T-cell (primary cell): ENCODE measurements around the gene ATP2C2. TPM values are rescaled to one million over a fixed set of nuclear protein-coding genes. Genes with fewer than 3 reads are reported as not detected.

Experiments used
- ATAC-seq, 4 experiments: fragments of 200-7000 bp in 3 of 4; fragments of 150-1000 bp in 1 of 4; cut with Tn5 transposase; replicated peaks in 1 of 4; 1 replicate in 3 of 4; 2 replicates in 1 of 4; pipeline ENCODE4 v1.10.0; 2021; ENCODE audit warnings: moderate library complexity in 3 of 4, mild to moderate bottlenecking in 2 of 4, moderate number of reproducible peaks in 1 of 4
- CTCF ChIA-PET, 2 donors: fragments of 300-600 bp; sonication (Branson Sonifier 250); formaldehyde crosslinking; loops; one replicate each; lab custom pipeline; 2022; ENCODE audit warnings: antibody characterized with exemption in 2 of 2; lab: Charles Lee
- POLR2A ChIA-PET, 2 donors: fragments of 300-600 bp; sonication (Branson Sonifier 250); formaldehyde crosslinking; loops; one replicate each; lab custom pipeline; 2022; ENCODE audit warnings: antibody characterized with exemption in 2 of 2; lab: Charles Lee
- DNase-seq, 35 experiments: peaks; one replicate each; pipeline versions ENCODE4 v3.0.0 to v3.0.0-alpha.2; 2013 to 2023
- H3K27ac ChIP-seq: one replicate; pipeline ENCODE4 v1.5.1; 2013; ENCODE audit warnings: low read length
- H3K27me3 ChIP-seq, 2 experiments: replicated peaks in 1 of 2; 1 replicate in 1 of 2; 2 replicates in 1 of 2; pipeline versions ENCODE4 v1.6.1 to v1.7.0; 2013; ENCODE audit warnings: low read length in 1 of 2, mixed read lengths in 1 of 2; ENCODE audit not compliant: control insufficient read depth in 2 of 2, insufficient read depth in 2 of 2; ENCODE audit errors: extremely low read depth in 1 of 2
- H3K36me3 ChIP-seq, 2 donors: 1 replicate in 1 of 2; 2 replicates in 1 of 2; pipeline versions ENCODE4 v1.6.1 to v1.7.0; 2013; ENCODE audit warnings: low read length in 1 of 2; ENCODE audit not compliant: control insufficient read depth in 2 of 2, insufficient read depth in 1 of 2; ENCODE audit errors: extremely low read depth in 1 of 2
- H3K4me1 ChIP-seq, 2 experiments: 1 replicate in 1 of 2; 2 replicates in 1 of 2; pipeline versions ENCODE4 v1.6.1 to v1.7.0; 2013; ENCODE audit warnings: low read length in 2 of 2, mixed read lengths in 1 of 2; ENCODE audit not compliant: insufficient read depth in 2 of 2, control insufficient read depth in 1 of 2; ENCODE audit errors: extremely low read depth in 1 of 2
- H3K4me3 ChIP-seq, 2 donors: 1 replicate in 1 of 2; 2 replicates in 1 of 2; pipeline versions ENCODE4 v1.5.1 to v1.7.0; 2013; ENCODE audit warnings: mild to moderate bottlenecking in 2 of 2, low read length in 1 of 2, moderate library complexity in 1 of 2; ENCODE audit not compliant: control insufficient read depth in 1 of 2; ENCODE audit errors: extremely low read depth in 1 of 2
- H3K9me3 ChIP-seq: 2 replicates; pipeline ENCODE4 v1.7.0; 2013
- H3K27ac Mint-ChIP-seq, 2 donors: one replicate each; pipeline ENCODE4 v1.8.0; 2020 to 2021; ENCODE audit warnings: mild to moderate bottlenecking in 2 of 2, mixed read lengths in 2 of 2
- H3K27me3 Mint-ChIP-seq, 2 donors: one replicate each; pipeline ENCODE4 v1.8.0; 2021 to 2022; ENCODE audit warnings: mixed read lengths in 2 of 2
- H3K36me3 Mint-ChIP-seq: one replicate; pipeline ENCODE4 v1.8.0; 2021; ENCODE audit warnings: mixed read lengths
- H3K4me1 Mint-ChIP-seq, 3 donors: one replicate each; pipeline ENCODE4 v1.8.0; 2020 to 2022; ENCODE audit warnings: mixed read lengths in 3 of 3, mild to moderate bottlenecking in 1 of 3
- H3K4me3 Mint-ChIP-seq, 3 donors: one replicate each; pipeline ENCODE4 v1.8.0; 2020 to 2022; ENCODE audit warnings: mild to moderate bottlenecking in 3 of 3, mixed read lengths in 3 of 3, moderate library complexity in 3 of 3
- H3K9me3 Mint-ChIP-seq, 3 donors: one replicate each; pipeline ENCODE4 v1.8.0; 2020 to 2022; ENCODE audit warnings: mixed read lengths in 3 of 3
- WGBS: methylation state at CpG from one replicate; pipeline ENCODE4 v1.1.5; 2013; ENCODE audit warnings: missing lambda C conversion rate; ENCODE audit not compliant: insufficient coverage; 5-methylcytosine and 5-hydroxymethylcytosine counted together
- total RNA-seq, 35 experiments: library from RNA in 6 of 35; stranded (reverse) in 6 of 35; fragments of 120-200 nt in 1 of 35; gene quantifications; one replicate each; pipeline versions ENCODE4 v1.2.1 to v1.2.4 and lab custom pipeline; 2013 to 2026

ATP2C2 gene
- total RNA-seq, 5 donors from 2014 or later (not counting 1 experiment from before 2014, with no cell fraction given): not detected

- Histone ChIP-seq H3K4me1 (peaks cover 20 to 59% of the 10 kb centered on the region in 2 experiments), H3K27ac (peak overlapping the region; percentile 46), H3K4me3 (peak overlapping the region in 1 of 2 donors; percentile 86), H3K9me3 (no peaks in the 10 kb centered on the region), H3K27me3 (no peaks in the 10 kb centered on the region), H3K36me3 (no peaks in the 10 kb centered on the region)
- H3K36me3 Mint-ChIP-seq: no peaks in the 10 kb centered on the region
- peak overlapping the region; percentile 81 to 84 for H3K27ac Mint-ChIP-seq
- 66% methylated on average over 29 of the region's 33 CpGs for WGBS
- DNase-seq (peak in 1 of 35 experiments; percentile 12), ATAC-seq (no peak)
- POLR2A ChIA-PET: interaction anchor here in 1 of 2 donors (0.6 to 0.7 kb wide), 2 partner anchors 8 to 218 kb away, joined by 3 to 6 read pairs; no protein-coding TSS in a partner anchor
- peak overlapping the region; percentile 79 to 90 (median 85) for H3K4me3 Mint-ChIP-seq
- H3K9me3 Mint-ChIP-seq: no peaks in the 10 kb centered on the region
- H3K4me1 Mint-ChIP-seq: peaks cover 49 to 61% (median 51%) of the 10 kb centered on the region in 3 donors
- CTCF ChIA-PET: interaction anchor here (0.5 to 1.6 kb wide), 22 partner anchors 8 to 466 kb away, joined by 3 to 11 read pairs (median 3); partner anchors contain the start of gene KLHL36 (in 1 of the 2)
- no peaks in the 10 kb centered on the region for H3K27me3 Mint-ChIP-seq
These were observed 137.2 kb downstream of the ATP2C2 start for GRCh38 chr16:84505249-84506187.

- peaks cover 30 to 72% of the 10 kb centered on the region in 2 experiments for H3K4me1 ChIP-seq
- Mint-ChIP-seq H3K9me3 (no peaks in the 10 kb centered on the region), H3K36me3 (no peaks in the 10 kb centered on the region), H3K27me3 (no peaks in the 10 kb centered on the region), H3K4me3 (peak overlapping the region; percentile 47 to 55 (median 50)), H3K4me1 (peaks cover 61 to 74% (median 63%) of the 10 kb centered on the region in 3 donors), H3K27ac (peak overlapping the region; percentile 58 to 76)
- H3K4me3 ChIP-seq: no peak overlapping the region
- DNase-seq (peak in 10 of 35 experiments; percentile 15 to 46 (median 31)), ATAC-seq (no peak)
- no peaks in the 10 kb centered on the region for H3K9me3 ChIP-seq
- WGBS: 69% methylated on average over 14 of the region's 27 CpGs
- CTCF ChIA-PET: interaction anchor here (0.6 to 4.3 kb wide), 18 partner anchors 8 to 246 kb away, joined by 3 to 27 read pairs (median 4); partner anchors contain the start of gene KLHL36 (in 1 of the 2)
- no peaks in the 10 kb centered on the region for H3K36me3 ChIP-seq
- no peak overlapping the region for H3K27ac ChIP-seq
- POLR2A ChIA-PET: interaction anchor here in 1 of 2 donors (0.8 kb wide), 1 partner anchor 10 kb away, joined by 3 read pairs; no protein-coding TSS in a partner anchor
- no peaks in the 10 kb centered on the region for H3K27me3 ChIP-seq
These were observed 139.0 kb downstream of the ATP2C2 start for GRCh38 chr16:84507011-84507982.

GRCh38 chr16:84508502-84508901 lies 140.2 kb downstream of the ATP2C2 start:
- Mint-ChIP-seq H3K27ac (peak overlapping the region; percentile 24 to 44), H3K4me3 (peak overlapping the region; percentile 0 to 43 (median 2)), H3K36me3 (no peaks in the 10 kb centered on the region), H3K9me3 (no peaks in the 10 kb centered on the region), H3K4me1 (peaks cover 69 to 72% (median 70%) of the 10 kb centered on the region in 3 donors), H3K27me3 (no peaks in the 10 kb centered on the region)
- POLR2A ChIA-PET: interaction anchor here in 1 of 2 donors (0.7 to 0.8 kb wide), 2 partner anchors 91 to 420 kb away, joined by 3 to 16 read pairs; no protein-coding TSS in a partner anchor
- peak overlapping the region in 1 of 2 donors; percentile 46 for H3K4me3 ChIP-seq
- H3K27me3 ChIP-seq: no peaks in the 10 kb centered on the region
- CTCF ChIA-PET: interaction anchor here (0.7 to 4.3 kb wide), 5 partner anchors 11 to 231 kb away, joined by 4 to 27 read pairs (median 5); no protein-coding TSS in a partner anchor
- DNase-seq (peak in 11 of 35 experiments; percentile 13 to 67 (median 35)), ATAC-seq (peak in 1 of 4 experiments; percentile 21)
- no peaks in the 10 kb centered on the region for H3K36me3 ChIP-seq
- H3K9me3 ChIP-seq: no peaks in the 10 kb centered on the region
- peaks cover 41 to 84% of the 10 kb centered on the region in 2 experiments for H3K4me1 ChIP-seq
- 15% methylated on average over 5 of the region's 8 CpGs for WGBS
- no peak overlapping the region for H3K27ac ChIP-seq

GRCh38 chr16:84509032-84509950 lies 141.0 kb downstream of the ATP2C2 start:
- DNase-seq (no peak), ATAC-seq (no peak)
- Mint-ChIP-seq H3K27ac (peak overlapping the region in 1 of 2 donors; percentile 39), H3K4me3 (peak overlapping the region in 1 of 3 donors; percentile 43), H3K36me3 (no peaks in the 10 kb centered on the region), H3K4me1 (peaks cover 69 to 74% (median 71%) of the 10 kb centered on the region in 3 donors), H3K9me3 (no peaks in the 10 kb centered on the region), H3K27me3 (no peaks in the 10 kb centered on the region)
- H3K4me3 ChIP-seq: peak overlapping the region in 1 of 2 donors; percentile 46
- WGBS: 90% methylated on average over 13 of the region's 20 CpGs
- no peaks in the 10 kb centered on the region for H3K36me3 ChIP-seq
- H3K4me1 ChIP-seq: peaks cover 44 to 85% of the 10 kb centered on the region in 2 experiments
- POLR2A ChIA-PET: interaction anchor here (0.5 to 0.8 kb wide), 3 partner anchors 89 to 421 kb away, joined by 3 to 16 read pairs (median 3); no protein-coding TSS in a partner anchor
- no peaks in the 10 kb centered on the region for H3K27me3 ChIP-seq
- H3K27ac ChIP-seq: no peak overlapping the region
- CTCF ChIA-PET: interaction anchor here (0.5 to 4.3 kb wide), 12 partner anchors 8 to 230 kb away, joined by 4 to 27 read pairs (median 6); no protein-coding TSS in a partner anchor
- no peaks in the 10 kb centered on the region for H3K9me3 ChIP-seq
